Tibial artery (tissue), 4 donors: ENCODE data around the gene FYTTD1.

Experiments used
- DNase-seq, 2 donors: peaks; one replicate each; pipeline ENCODE4 v3.0.0-alpha.2; 2019
- H3K27ac ChIP-seq, 2 donors: fragments of 200-600 bp; sonication (generic) in 1 of 2; 1 replicate in 1 of 2; 2 replicates in 1 of 2; pipeline ENCODE4 v1.5.1; 2018 to 2019; ENCODE audit warnings: mild to moderate bottlenecking in 1 of 2
- H3K27me3 ChIP-seq, 2 donors: fragments of 200-600 bp; sonication (generic) in 1 of 2; one replicate each; pipeline versions ENCODE4 v1.5.1 to v1.6.0; 2016 to 2019
- H3K36me3 ChIP-seq, 3 donors: fragments of 200-600 bp; sonication (generic) in 2 of 3; one replicate each; pipeline ENCODE4 v1.5.1; 2016 to 2019; ENCODE audit warnings: mild to moderate bottlenecking in 2 of 3
- H3K4me1 ChIP-seq, 4 donors: fragments of 200-600 bp; sonication (generic) in 2 of 4; 1 replicate in 3 of 4; 2 replicates in 1 of 4; pipeline ENCODE4 v1.5.1; 2016 to 2019
- H3K4me3 ChIP-seq, 2 donors: fragments of 200-600 bp; sonication (generic) in 1 of 2; 1 replicate in 1 of 2; 2 replicates in 1 of 2; pipeline ENCODE4 v1.5.1; 2018 to 2019; ENCODE audit warnings: mild to moderate bottlenecking in 2 of 2
- H3K9me3 ChIP-seq, 3 donors: fragments of 200-600 bp; sonication (generic) in 1 of 3; one replicate each; pipeline ENCODE4 v1.5.1; 2016 to 2019
- CTCF ChIP-seq, 2 experiments: fragments of 200-600 bp in 1 of 2; fragments of 450-650 bp in 1 of 2; IDR thresholded peaks; one replicate each; pipeline ENCODE4 v1.5.1; 2017 to 2019; ENCODE audit warnings: antibody characterized with exemption in 2 of 2, mild to moderate bottlenecking in 1 of 2, moderate library complexity in 1 of 2
- intact Hi-C: fragments of 100-400 bp; cut with DNase I; formaldehyde crosslinking; loops from one replicate; pipeline ENCODE4 v1.15.0; 2023; ENCODE audit warnings: low total_unique reads

FYTTD1 gene

GRCh38 chr3:197750396-197750831 is 731 bp downstream of the FYTTD1 start:
- peak overlapping the region; percentile 92 to 99 for H3K27ac ChIP-seq
- peak in 1 of 2 experiments; percentile 11 for TF ChIP-seq CTCF (IDR thresholded peaks at IDR 0.05)
- H3K4me1 ChIP-seq: peaks cover 0 to 31% (median 17%) of the 10 kb centered on the region in 4 donors
- intact Hi-C loops: loop anchor here (5.0 to 10.0 kb wide), 2 partner anchors 38 to 54 kb away; no protein-coding TSS in a partner anchor
- no peaks in the 10 kb centered on the region for H3K9me3 ChIP-seq
- H3K4me3 ChIP-seq: peak overlapping the region; percentile 76 to 94
- no peaks in the 10 kb centered on the region for H3K36me3 ChIP-seq
- DNase-seq: peak; percentile 75 to 79
- H3K27me3 ChIP-seq: no peaks in the 10 kb centered on the region

GRCh38 chr3:197750858-197751737 is 1.4 kb downstream of the FYTTD1 start:
- DNase-seq: peak; percentile 82 to 86
- intact Hi-C loops: loop anchor here (5.0 to 10.0 kb wide), 2 partner anchors 39 to 54 kb away; no protein-coding TSS in a partner anchor
- no peaks in the 10 kb centered on the region for H3K9me3 ChIP-seq
- no peak for TF ChIP-seq CTCF (IDR thresholded peaks at IDR 0.05)
- H3K4me3 ChIP-seq: peak overlapping the region; percentile 76 to 94
- H3K4me1 ChIP-seq: peaks cover 0 to 31% (median 18%) of the 10 kb centered on the region in 4 donors
- no peaks in the 10 kb centered on the region for H3K36me3 ChIP-seq
- H3K27me3 ChIP-seq: no peaks in the 10 kb centered on the region
- peak overlapping the region; percentile 92 to 99 for H3K27ac ChIP-seq

- no peak for TF ChIP-seq CTCF (IDR thresholded peaks at IDR 0.05)
- peak overlapping the region; percentile 92 to 99 for H3K27ac ChIP-seq
- intact Hi-C loops: loop anchor here (5.0 to 10.0 kb wide), 2 partner anchors 40 to 53 kb away; no protein-coding TSS in a partner anchor
Measured at GRCh38 chr3:197752107-197752506, 2.4 kb downstream of the FYTTD1 start.

GRCh38 chr3:197753263-197753662 is 3.6 kb downstream of the FYTTD1 start:
- DNase-seq: no peak
- TF ChIP-seq CTCF (IDR thresholded peaks at IDR 0.05): no peak
- Histone ChIP-seq H3K4me3 (no peak overlapping the region), H3K36me3 (peaks cover 0 to 11% (median 0%) of the 10 kb centered on the region in 3 donors), H3K27me3 (no peaks in the 10 kb centered on the region), H3K27ac (no peak overlapping the region), H3K4me1 (peaks cover 0 to 34% (median 18%) of the 10 kb centered on the region in 4 donors), H3K9me3 (no peaks in the 10 kb centered on the region)
- intact Hi-C loops: loop anchor here (5.0 to 10.0 kb wide), 2 partner anchors 41 to 52 kb away; no protein-coding TSS in a partner anchor

More at GRCh38 chr3:197752107-197752506, 2.4 kb downstream of the FYTTD1 start:
- no peak for DNase-seq
- peak overlapping the region in 1 of 2 donors; percentile 94 for H3K4me3 ChIP-seq
- H3K9me3 ChIP-seq: no peaks in the 10 kb centered on the region
- H3K27me3 ChIP-seq: no peaks in the 10 kb centered on the region
- H3K36me3 ChIP-seq: no peaks in the 10 kb centered on the region
- peaks cover 0 to 36% (median 20%) of the 10 kb centered on the region in 4 donors for H3K4me1 ChIP-seq

GRCh38 chr3:197756704-197757103 is 7.0 kb downstream of the FYTTD1 start:
- no peak overlapping the region for H3K27ac ChIP-seq
- H3K27me3 ChIP-seq: no peaks in the 10 kb centered on the region
- TF ChIP-seq CTCF (IDR thresholded peaks at IDR 0.05): no peak
- peaks cover 0 to 19% (median 4%) of the 10 kb centered on the region in 3 donors for H3K36me3 ChIP-seq
- H3K9me3 ChIP-seq: no peaks in the 10 kb centered on the region
- no peak overlapping the region for H3K4me3 ChIP-seq
- peaks cover 0 to 18% (median 9%) of the 10 kb centered on the region in 4 donors for H3K4me1 ChIP-seq
- intact Hi-C loops: loop anchor here (10.0 kb wide), 1 partner anchor 48 kb away; no protein-coding TSS in a partner anchor
- no peak for DNase-seq
